22Rv1 (cell line): Measurements from ENCODE around the gene SMOC2.

Experiments
- CTCF ChIP-seq: fragments of 450-650 bp; IDR thresholded peaks from 2 replicates; pipeline ENCODE4 v1.5.1; 2017; ENCODE audit warnings: mild to moderate bottlenecking
- ZFX ChIP-seq: fragments of 450-650 bp; IDR thresholded peaks from 2 replicates; pipeline ENCODE4 v1.6.1; 2017; ENCODE audit warnings: antibody characterized with exemption, borderline replicate concordance

- TF ChIP-seq CTCF (no peak), ZFX (no peak)
Observed at GRCh38 chr6:168690271-168690670, 249.3 kb downstream of the SMOC2 start.
